HepG2 (cell line): ENCODE results near the gene DNTTIP2. TPM values are rescaled to one million over a fixed set of nuclear protein-coding genes. Genes with fewer than 3 reads are reported as not detected.
A peak's percentile ranks its signal among the peaks of the same experiment; 100 is the strongest.

Experiments used
- CAMTA2 ChIP-seq: sonication (generic); formaldehyde crosslinking; IDR thresholded peaks from 2 replicates; pipeline ENCODE4 v1.4.0; 2020; ENCODE audit warnings: mild to moderate bottlenecking, missing genetic modification reagents, borderline replicate concordance
- CREB1 ChIP-seq, 2 experiments: fragments of 450-650 bp in 1 of 2; IDR thresholded peaks; 2 replicates each; pipeline ENCODE4 v1.6.1; 2016 to 2017; ENCODE audit warnings: control low read depth in 1 of 2, mild to moderate bottlenecking in 1 of 2, missing compliant biosample characterization in 1 of 2, missing genetic modification characterization in 1 of 2
- FIP1L1 ChIP-seq: fragments of 200-400 bp; formaldehyde crosslinking; IDR thresholded peaks from 2 replicates; pipeline ENCODE4 v1.6.1; 2018; ENCODE audit warnings: low read depth, mild to moderate bottlenecking, low read length, moderate library complexity, borderline replicate concordance; ENCODE audit not compliant: insufficient read depth
- HNF1B ChIP-seq: sonication (generic); formaldehyde crosslinking; IDR thresholded peaks from 2 replicates; pipeline ENCODE4 v1.5.1; 2020; ENCODE audit warnings: mild to moderate bottlenecking, moderate library complexity, missing genetic modification reagents
- HNRNPLL ChIP-seq: fragments of 200-400 bp; formaldehyde crosslinking; IDR thresholded peaks from 2 replicates; pipeline ENCODE4 v1.6.1; 2017; ENCODE audit warnings: mild to moderate bottlenecking, low read depth, low read length; ENCODE audit not compliant: poor library complexity, severe bottlenecking
- KDM1A ChIP-seq: IDR thresholded peaks from 2 replicates; pipeline ENCODE4 v1.6.1; 2016; ENCODE audit warnings: missing compliant biosample characterization
- KDM2A ChIP-seq: sonication (generic); formaldehyde crosslinking; IDR thresholded peaks from 2 replicates; pipeline ENCODE4 v1.4.0; 2020; ENCODE audit warnings: low read depth, missing genetic modification reagents, borderline replicate concordance
- MAFF ChIP-seq: IDR thresholded peaks from 2 replicates; pipeline ENCODE4 v1.6.1; 2011; ENCODE audit warnings: low read depth, low read length, improper control_type of control experiment
- MXI1 ChIP-seq: IDR thresholded peaks from 3 replicates; pipeline ENCODE4 v1.6.1; 2012; ENCODE audit warnings: low read depth, low read length, inconsistent platforms, borderline replicate concordance
- NR2F6 ChIP-seq, 2 experiments: IDR thresholded peaks; 2 replicates each; pipeline ENCODE4 v1.6.1; 2016; ENCODE audit warnings: antibody characterized with exemption in 1 of 2, mild to moderate bottlenecking in 1 of 2
- PAWR ChIP-seq: sonication (generic); formaldehyde crosslinking; IDR thresholded peaks from 2 replicates; pipeline ENCODE4 v1.4.0; 2020; ENCODE audit warnings: missing genetic modification reagents, mild to moderate bottlenecking, borderline replicate concordance
- PHF21A ChIP-seq: sonication (generic); formaldehyde crosslinking; IDR thresholded peaks from 2 replicates; pipeline ENCODE4 v1.5.0; 2020; ENCODE audit warnings: mild to moderate bottlenecking, missing genetic modification reagents
- RELA ChIP-seq: sonication (generic); formaldehyde crosslinking; IDR thresholded peaks from 2 replicates; pipeline ENCODE4 v1.4.0; 2020; ENCODE audit warnings: missing genetic modification reagents
- RFXANK ChIP-seq: IDR thresholded peaks from 2 replicates; pipeline ENCODE4 v1.6.1; 2016
- STAT6 ChIP-seq: sonication (generic); formaldehyde crosslinking; IDR thresholded peaks from 2 replicates; pipeline ENCODE4 v1.4.0; 2020; ENCODE audit warnings: missing genetic modification reagents, mild to moderate bottlenecking, borderline replicate concordance
- TCF7 ChIP-seq: sonication (generic); IDR thresholded peaks from 2 replicates; pipeline ENCODE4 v1.6.1; 2016; ENCODE audit warnings: antibody characterized with exemption, low read depth
- TGIF2 ChIP-seq: IDR thresholded peaks from 2 replicates; pipeline ENCODE4 v1.6.1; 2016; ENCODE audit warnings: control low read depth, missing compliant biosample characterization
- XRCC5 ChIP-seq: fragments of 200-400 bp; formaldehyde crosslinking; optimal IDR thresholded peaks from 2 replicates; pipeline ENCODE3; 2017; ENCODE audit warnings: mild to moderate bottlenecking, low read length
- YY1 ChIP-seq: IDR thresholded peaks from 2 replicates; pipeline ENCODE4 v1.6.1; 2011; ENCODE audit warnings: low read length, low read depth, moderate library complexity, mild to moderate bottlenecking; ENCODE audit not compliant: insufficient read depth, insufficient replicate concordance
- ZBTB46 ChIP-seq: sonication (generic); formaldehyde crosslinking; IDR thresholded peaks from 2 replicates; pipeline ENCODE4 v1.4.0; 2020; ENCODE audit warnings: mild to moderate bottlenecking, missing genetic modification reagents, borderline replicate concordance
- ZNF234 ChIP-seq: sonication (generic); formaldehyde crosslinking; conservative IDR thresholded peaks from 2 replicates; pipeline ENCODE4 v1.5.1; 2020; ENCODE audit warnings: mild to moderate bottlenecking, missing genetic modification reagents
- ZNF749 ChIP-seq: sonication (generic); formaldehyde crosslinking; IDR thresholded peaks from 2 replicates; pipeline ENCODE4 v1.8.0; 2022; ENCODE audit warnings: mild to moderate bottlenecking, missing genetic modification reagents, moderate library complexity, borderline replicate concordance
- ZSCAN9 ChIP-seq: IDR thresholded peaks from 2 replicates; pipeline ENCODE4 v1.6.1; 2016; ENCODE audit warnings: borderline replicate concordance
- polyA plus RNA-seq, 8 experiments: library from polyadenylated mRNA; depleted of rRNA in 3 of 8; stranded (reverse) in 7 of 8; unstranded in 1 of 8; fragments of >200 nt; fragmentation: Illumina TruSeq in 4 of 8; extraction: Trizol in 4 of 8; gene quantifications; 2 replicates each; pipeline versions ENCODE4 v1.2.1 to v1.2.3, GENCODE V29; 2011 to 2016; ENCODE audit warnings: low read depth in 4 of 8, missing spikeins in 1 of 8, mixed read lengths in 1 of 8; ENCODE audit not compliant: insufficient read depth in 1 of 8
- total RNA-seq, 5 experiments: library from RNA; depleted of rRNA; stranded (reverse); fragments of >200 nt; fragmentation: Illumina TruSeq; extraction: Trizol; gene quantifications; 2 replicates each; pipeline ENCODE4 v1.2.3, GENCODE V29; 2016; ENCODE audit warnings: low read depth in 1 of 5

The DNTTIP2 gene
- total and polyA plus RNA-seq, 2 of the 13 experiments (the other 11 are each of a cell fraction or from before 2014, with no cell fraction given) = 11.4 to 63.3 TPM

- peak; percentile 83; the same call in 1 of the 2 replicates for TF ChIP-seq KDM2A (CRISPR knock-in tag)
- no peak for TF ChIP-seq XRCC5
- no peak for TF ChIP-seq FIP1L1
- no peak for TF ChIP-seq STAT6
- TF ChIP-seq CREB1 (IDR thresholded peaks at IDR 0.05) = no peak; the same call in 1 of the 2 replicates
- no peak for TF ChIP-seq CREB1 (CRISPR knock-in tag; IDR thresholded peaks at IDR 0.05)
- TF ChIP-seq ZNF749 (CRISPR knock-in tag) = no peak
- no peak for TF ChIP-seq TCF7
- TF ChIP-seq PAWR = no peak
- no peak for TF ChIP-seq CAMTA2 (CRISPR knock-in tag)
- TF ChIP-seq HNF1B (CRISPR knock-in tag) = peak; percentile 53; the same call in 1 of the 2 replicates
- TF ChIP-seq NR2F6 (IDR thresholded peaks at IDR 0.05) = no peak
- TF ChIP-seq NR2F6 (CRISPR knock-in tag; IDR thresholded peaks at IDR 0.05) = no peak
- TF ChIP-seq RELA (CRISPR knock-in tag) = peak; percentile 71; the same call in 1 of the 2 replicates
- TF ChIP-seq RFXANK (CRISPR knock-in tag) = 0 out of 2 replicates have a peak, but pooled peaks have one; percentile 46
- no peak for TF ChIP-seq ZNF234
- TF ChIP-seq MAFF = peak; percentile 93
- TF ChIP-seq HNRNPLL = peak; percentile 81
- no peak for TF ChIP-seq KDM1A (CRISPR knock-in tag)
- TF ChIP-seq ZSCAN9 (CRISPR knock-in tag) = 0 out of 2 replicates have a peak, but pooled peaks have one; percentile 36
- TF ChIP-seq TGIF2 = 0 out of 2 replicates have a peak, but pooled peaks have one; percentile 18
- no peak for TF ChIP-seq ZBTB46 (CRISPR knock-in tag)
- no peak; the same call in 2 of the 3 replicates for TF ChIP-seq MXI1
- TF ChIP-seq PHF21A (CRISPR knock-in tag) = peak; percentile 57; the same call in 1 of the 2 replicates
- peak; percentile 79 for TF ChIP-seq YY1
Observed at GRCh38 chr1:93909146-93910050, 30.4 kb upstream of the DNTTIP2 start, which contains the start of gene GCLM (continued).
